Ectodermal cell (in vitro differentiated cells): Measurements from ENCODE around the gene MEG3.

Source experiments
- H3K27ac ChIP-seq: 2 replicates; pipeline ENCODE4 v1.7.0; 2013; ENCODE audit warnings: mild to moderate bottlenecking, low read depth, low read length; ENCODE audit not compliant: insufficient read depth, poor library complexity, severe bottlenecking
- H3K27me3 ChIP-seq: 2 replicates; pipeline ENCODE4 v1.7.0; 2013; ENCODE audit warnings: mild to moderate bottlenecking, low read length; ENCODE audit not compliant: insufficient read depth, control insufficient read depth, poor library complexity, severe bottlenecking
- H3K36me3 ChIP-seq: one replicate; pipeline ENCODE4 v1.7.0; 2013; ENCODE audit warnings: low read length; ENCODE audit not compliant: control insufficient read depth, insufficient read depth
- H3K4me1 ChIP-seq: one replicate; pipeline ENCODE4 v1.7.0; 2013; ENCODE audit warnings: low read length; ENCODE audit not compliant: control insufficient read depth, insufficient read depth
- H3K4me3 ChIP-seq: 2 replicates; pipeline ENCODE4 v1.7.0; 2013; ENCODE audit warnings: low read depth, low read length, control low read depth; ENCODE audit not compliant: insufficient read depth
- H3K9me3 ChIP-seq: 2 replicates; pipeline ENCODE4 v1.7.0; 2013; ENCODE audit warnings: mild to moderate bottlenecking, low read length, moderate library complexity; ENCODE audit not compliant: control insufficient read depth
- WGBS, 2 experiments: methylation state at CpG; one replicate each; pipeline ENCODE4 v1.1.7; 2013; ENCODE audit warnings: missing lambda C conversion rate in 2 of 2; 5-methylcytosine and 5-hydroxymethylcytosine counted together

The MEG3 gene

GRCh38 chr14:100822013-100822412 is 3.9 kb upstream of the MEG3 start:
- no peaks in the 10 kb centered on the region for H3K36me3 ChIP-seq
- peaks cover 12% of the 10 kb centered on the region for H3K4me1 ChIP-seq
- no peak overlapping the region for H3K4me3 ChIP-seq
- 95 to 98% methylated on average over 7 of the region's 7 CpGs for WGBS, 2 experiments
- no peak overlapping the region for H3K27ac ChIP-seq
- no peaks in the 10 kb centered on the region for H3K27me3 ChIP-seq
- H3K9me3 ChIP-seq, result no peaks in the 10 kb centered on the region

- H3K36me3 ChIP-seq, result no peaks in the 10 kb centered on the region
- no peak overlapping the region for H3K27ac ChIP-seq
- WGBS, 2 experiments, result 88 to 91% methylated on average over 9 of the region's 9 CpGs
- H3K4me1 ChIP-seq, result peaks cover 12% of the 10 kb centered on the region
- no peaks in the 10 kb centered on the region for H3K27me3 ChIP-seq
- no peak overlapping the region for H3K4me3 ChIP-seq
- H3K9me3 ChIP-seq, result peaks cover 5% of the 10 kb centered on the region
Observed at GRCh38 chr14:100822532-100823296, 3.2 kb upstream of the MEG3 start.

DNA sequence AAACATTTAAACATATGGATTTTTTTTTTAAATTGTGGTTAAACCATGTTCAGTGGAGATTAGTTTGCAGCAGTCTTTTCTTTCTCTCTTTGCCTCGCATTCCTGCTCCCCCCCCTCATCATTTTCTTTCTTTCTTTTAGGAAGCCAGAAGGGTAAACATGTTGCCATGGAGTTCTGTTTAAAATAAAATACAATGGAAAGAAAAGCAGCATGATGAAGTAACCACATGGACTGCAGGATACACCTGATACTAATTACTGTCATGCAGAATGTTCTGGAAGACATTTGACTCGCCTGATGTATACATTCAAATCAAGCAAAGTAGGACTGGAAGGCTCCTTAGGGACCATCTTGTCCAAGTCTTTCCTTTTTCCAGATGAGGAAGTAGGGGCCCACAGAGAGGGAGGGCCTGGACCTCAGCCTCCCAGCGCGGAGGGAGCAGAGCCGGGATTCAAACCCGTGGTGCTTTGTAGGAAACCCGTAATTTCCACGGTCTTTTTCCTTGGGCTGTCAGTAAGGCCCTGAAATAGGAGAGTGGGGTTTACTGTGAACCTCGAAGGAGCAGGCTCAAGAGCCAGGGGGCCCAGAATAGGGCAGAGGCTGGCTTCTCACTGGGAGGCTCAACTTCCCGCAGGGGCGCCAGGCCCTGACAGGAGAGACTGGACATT is 2.4 kb upstream of the MEG3 start:
- no peak overlapping the region for H3K27ac ChIP-seq
- no peaks in the 10 kb centered on the region for H3K27me3 ChIP-seq
- 94 to 97% methylated on average over 10 of the region's 11 CpGs for WGBS, 2 experiments

DNA sequence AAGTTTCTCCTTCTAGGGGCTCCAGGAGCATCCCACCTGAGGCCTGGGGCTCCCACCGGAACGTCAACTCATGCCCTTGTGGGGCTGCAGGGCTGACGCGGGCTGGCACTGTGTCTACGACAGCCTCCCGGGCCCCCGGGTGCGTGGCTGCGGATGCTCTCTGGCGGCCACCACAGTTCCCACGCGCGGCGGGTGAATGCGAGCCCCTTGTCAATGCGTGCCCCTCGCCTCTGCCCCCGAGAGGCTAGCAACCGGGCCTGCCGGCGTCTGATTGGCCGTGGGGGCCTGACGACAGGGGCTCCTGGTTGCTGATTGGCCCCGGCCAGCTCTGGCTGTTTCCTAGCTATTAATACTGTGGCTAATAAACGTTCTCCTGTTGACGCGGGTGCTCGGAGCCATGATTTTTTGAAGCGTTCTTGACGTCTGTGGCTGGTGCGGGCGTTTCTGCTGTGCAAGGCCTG is 1.8 kb upstream of the MEG3 start:
- Histone ChIP-seq H3K4me1 (peaks cover 15% of the 10 kb centered on the region), H3K27ac (no peak overlapping the region), H3K36me3 (no peaks in the 10 kb centered on the region), H3K4me3 (no peak overlapping the region), H3K9me3 (peaks cover 5% of the 10 kb centered on the region), H3K27me3 (no peaks in the 10 kb centered on the region)
- 87 to 89% methylated on average over 32 of the region's 32 CpGs for WGBS, 2 experiments

More for the DNA sequence above, 2.4 kb upstream of the MEG3 start:
- no peak overlapping the region for H3K4me3 ChIP-seq
- peaks cover 5% of the 10 kb centered on the region for H3K9me3 ChIP-seq
- peaks cover 12% of the 10 kb centered on the region for H3K4me1 ChIP-seq
- no peaks in the 10 kb centered on the region for H3K36me3 ChIP-seq

GRCh38 chr14:100824901-100825712 is 811 bp upstream of the MEG3 start:
- H3K4me1 ChIP-seq, result peaks cover 25% of the 10 kb centered on the region
- WGBS, 2 experiments, result 95 to 96% methylated on average over 36 of the region's 36 CpGs
- no peak overlapping the region for H3K27ac ChIP-seq
- no peaks in the 10 kb centered on the region for H3K36me3 ChIP-seq
- peaks cover 5% of the 10 kb centered on the region for H3K9me3 ChIP-seq
- H3K27me3 ChIP-seq, result no peaks in the 10 kb centered on the region
- H3K4me3 ChIP-seq, result no peak overlapping the region

DNA sequence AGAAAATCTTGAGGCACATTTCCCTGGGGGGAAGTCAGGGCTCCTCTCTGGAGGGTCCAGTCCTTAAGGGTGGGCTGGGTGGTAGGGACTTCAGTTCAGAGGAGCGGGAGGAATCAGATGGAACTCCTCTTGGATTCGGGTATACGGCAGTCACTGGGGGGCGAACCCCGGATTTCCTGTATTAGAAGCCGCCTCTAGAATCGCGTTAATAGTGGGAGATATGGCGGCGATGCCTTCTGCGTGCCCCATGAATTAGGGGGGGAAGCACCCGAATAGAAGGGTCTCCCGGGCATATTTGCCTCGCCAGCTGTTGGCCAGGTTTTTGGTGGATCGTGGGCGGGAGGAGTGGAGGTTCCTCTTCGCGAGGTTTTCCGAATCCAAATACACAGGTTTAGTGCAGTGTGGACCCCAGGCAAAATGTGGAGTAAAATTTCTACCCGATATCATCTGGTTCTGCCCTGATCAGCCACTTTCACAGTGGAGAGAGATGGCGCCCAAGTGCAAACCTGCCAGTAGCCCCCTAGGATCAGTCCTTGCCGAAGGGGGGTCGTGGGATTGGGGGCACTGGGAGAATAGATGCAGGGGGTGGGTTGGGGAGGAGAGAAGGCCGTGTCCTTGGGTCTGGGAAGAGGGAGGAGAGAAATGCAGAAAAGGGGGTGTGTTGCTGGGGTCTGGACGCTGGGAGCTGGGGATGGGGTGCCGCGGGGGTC is 628 bp downstream of the MEG3 start:
- 94% methylated on average over 27 of the region's 27 CpGs for WGBS, 2 experiments
- Histone ChIP-seq H3K9me3 (peaks cover 5% of the 10 kb centered on the region), H3K36me3 (no peaks in the 10 kb centered on the region), H3K27me3 (no peaks in the 10 kb centered on the region), H3K27ac (no peak overlapping the region), H3K4me3 (no peak overlapping the region), H3K4me1 (peaks cover 34% of the 10 kb centered on the region)

- no peak overlapping the region for H3K27ac ChIP-seq
- WGBS, 2 experiments, result 93 to 96% methylated on average over 61 of the region's 61 CpGs
- H3K4me3 ChIP-seq, result no peak overlapping the region
- peaks cover 5% of the 10 kb centered on the region for H3K9me3 ChIP-seq
- no peaks in the 10 kb centered on the region for H3K36me3 ChIP-seq
- no peaks in the 10 kb centered on the region for H3K27me3 ChIP-seq
- H3K4me1 ChIP-seq, result peaks cover 42% of the 10 kb centered on the region
Observed at GRCh38 chr14:100827101-100828021, 1.4 kb downstream of the MEG3 start.

DNA sequence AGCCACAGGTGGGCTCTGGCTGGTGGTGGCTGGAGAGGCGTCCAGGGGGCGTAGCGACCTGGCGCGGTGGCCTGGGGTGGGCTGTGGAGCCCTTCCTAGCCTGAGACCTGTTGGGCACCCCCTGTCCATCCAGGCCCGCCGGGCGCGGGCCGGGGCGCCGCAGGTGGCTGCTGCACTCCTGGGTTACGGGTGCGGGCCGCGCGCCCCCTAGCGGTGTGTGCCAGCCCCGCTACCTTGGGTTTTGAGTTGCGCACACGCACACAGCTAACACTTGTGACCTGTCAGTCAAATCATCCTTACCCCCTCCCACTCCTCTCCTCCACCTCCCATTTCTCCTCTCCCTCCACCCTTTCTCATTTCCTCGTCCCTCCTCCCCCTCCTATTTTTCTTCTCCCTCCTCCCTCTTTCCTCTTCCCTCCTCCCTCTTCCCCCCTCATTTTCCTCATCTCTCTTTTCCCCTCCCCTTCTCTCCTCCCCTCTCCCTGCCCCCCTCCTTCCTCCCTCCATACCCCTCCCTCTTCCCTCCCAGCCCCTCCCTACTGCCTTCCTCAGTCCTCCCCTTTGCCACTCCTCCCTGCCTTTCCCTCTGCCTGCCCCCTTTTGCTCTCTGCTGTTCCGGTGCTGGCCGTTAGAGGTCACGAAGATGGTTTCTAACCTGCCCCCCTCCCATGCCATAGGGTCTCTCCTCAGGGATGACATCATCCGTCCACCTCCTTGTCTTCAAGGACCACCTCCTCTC is 2.3 kb downstream of the MEG3 start:
- peaks cover 5% of the 10 kb centered on the region for H3K9me3 ChIP-seq
- no peaks in the 10 kb centered on the region for H3K27me3 ChIP-seq
- WGBS, 2 experiments, result 90 to 92% methylated on average over 26 of the region's 26 CpGs
- no peaks in the 10 kb centered on the region for H3K36me3 ChIP-seq
- peaks cover 45% of the 10 kb centered on the region for H3K4me1 ChIP-seq
- no peak overlapping the region for H3K27ac ChIP-seq
- no peak overlapping the region for H3K4me3 ChIP-seq
